Measurements from ENCODE around the gene GAS6.

DNA sequence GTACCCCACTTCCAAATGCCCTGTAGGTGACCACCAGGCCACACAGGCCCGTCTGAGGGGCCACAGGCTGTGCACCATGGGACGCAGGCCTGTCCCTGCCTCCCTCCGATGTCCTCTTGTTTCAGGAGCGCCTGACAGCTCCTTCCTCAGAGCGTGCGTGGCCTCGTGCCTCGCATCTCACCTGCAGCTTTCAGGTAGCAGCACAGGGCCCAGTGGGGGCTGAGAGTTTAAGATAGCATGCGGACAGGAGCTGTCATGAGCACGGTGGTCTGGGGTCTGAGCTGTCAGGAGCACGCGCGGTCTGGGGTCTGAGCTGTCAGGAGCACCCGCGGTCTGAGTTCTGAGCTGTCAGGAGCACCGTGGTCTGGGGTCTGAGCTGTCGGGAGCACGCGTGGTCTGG, 40.1 kb downstream of the GAS6 start:
- no peak for TF ChIP-seq CTCF (IDR thresholded peaks at IDR 0.05)
- no peak for TF ChIP-seq SIN3A (IDR thresholded peaks at IDR 0.05; ENCODE audit: borderline replicate concordance, insufficient read depth, low read depth, low read length)
- TF ChIP-seq, protein P1, sequence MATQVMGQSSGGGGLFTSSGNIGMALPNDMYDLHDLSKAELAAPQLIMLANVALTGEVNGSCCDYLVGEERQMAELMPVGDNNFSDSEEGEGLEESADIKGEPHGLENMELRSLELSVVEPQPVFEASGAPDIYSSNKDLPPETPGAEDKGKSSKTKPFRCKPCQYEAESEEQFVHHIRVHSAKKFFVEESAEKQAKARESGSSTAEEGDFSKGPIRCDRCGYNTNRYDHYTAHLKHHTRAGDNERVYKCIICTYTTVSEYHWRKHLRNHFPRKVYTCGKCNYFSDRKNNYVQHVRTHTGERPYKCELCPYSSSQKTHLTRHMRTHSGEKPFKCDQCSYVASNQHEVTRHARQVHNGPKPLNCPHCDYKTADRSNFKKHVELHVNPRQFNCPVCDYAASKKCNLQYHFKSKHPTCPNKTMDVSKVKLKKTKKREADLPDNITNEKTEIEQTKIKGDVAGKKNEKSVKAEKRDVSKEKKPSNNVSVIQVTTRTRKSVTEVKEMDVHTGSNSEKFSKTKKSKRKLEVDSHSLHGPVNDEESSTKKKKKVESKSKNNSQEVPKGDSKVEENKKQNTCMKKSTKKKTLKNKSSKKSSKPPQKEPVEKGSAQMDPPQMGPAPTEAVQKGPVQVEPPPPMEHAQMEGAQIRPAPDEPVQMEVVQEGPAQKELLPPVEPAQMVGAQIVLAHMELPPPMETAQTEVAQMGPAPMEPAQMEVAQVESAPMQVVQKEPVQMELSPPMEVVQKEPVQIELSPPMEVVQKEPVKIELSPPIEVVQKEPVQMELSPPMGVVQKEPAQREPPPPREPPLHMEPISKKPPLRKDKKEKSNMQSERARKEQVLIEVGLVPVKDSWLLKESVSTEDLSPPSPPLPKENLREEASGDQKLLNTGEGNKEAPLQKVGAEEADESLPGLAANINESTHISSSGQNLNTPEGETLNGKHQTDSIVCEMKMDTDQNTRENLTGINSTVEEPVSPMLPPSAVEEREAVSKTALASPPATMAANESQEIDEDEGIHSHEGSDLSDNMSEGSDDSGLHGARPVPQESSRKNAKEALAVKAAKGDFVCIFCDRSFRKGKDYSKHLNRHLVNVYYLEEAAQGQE (IDR thresholded peaks at IDR 0.05; ENCODE audit: insufficient read depth in 1 of 2, low read depth in 2 of 2, low read length in 1 of 2) = no peak
- no peak for TF ChIP-seq TCF7L2 (IDR thresholded peaks at IDR 0.05; ENCODE audit: low read depth, low read length)
